COLO668 (cell line): ENCODE results near the gene RYR2.

Experiments used
- DNase-seq: peaks from one replicate; lab custom pipeline; 2025; ENCODE audit not compliant: unreplicated experiment; lab: John Stamatoyannopoulos, UW

RYR2 gene

GRCh38 chr1:237879195-237879594 lies 837.2 kb downstream of the RYR2 start:
- no peak for DNase-seq
